ENCODE measurements around the gene ATM. TPM values are rescaled to one million over a fixed set of nuclear protein-coding genes. Genes with fewer than 3 reads are reported as not detected.

ATM gene
- total and polyA plus RNA-seq, 10 of the 15 experiments (the other 5 are each of a cell fraction or from before 2014, with no cell fraction given): 10.0 to 91.5 (median 40.2) TPM

DNA sequence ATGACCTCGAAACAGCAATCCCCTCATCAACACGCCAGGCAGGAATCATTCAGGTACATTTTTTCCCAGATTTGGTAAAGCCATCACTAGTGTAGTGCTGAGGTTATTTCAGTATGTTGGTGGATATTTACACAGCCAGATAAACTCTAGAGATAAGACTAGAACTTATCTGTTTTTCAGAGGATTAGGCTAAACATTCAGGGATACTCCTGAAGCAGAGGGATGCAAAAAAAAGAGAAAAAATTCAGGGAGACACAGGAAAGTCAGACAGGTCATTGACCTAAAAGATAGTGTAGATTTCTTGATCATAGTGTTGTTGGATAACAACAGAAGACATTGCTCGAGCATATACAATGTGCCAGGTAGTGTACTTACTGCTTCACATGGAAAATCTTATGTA is 93.2 kb downstream of the ATM start:
- no peak overlapping the region for H3K9ac ChIP-seq (ENCODE audit: control insufficient read depth, insufficient read depth, low read length)
- no peaks in the 10 kb centered on the region for H4K20me1 ChIP-seq (ENCODE audit: control insufficient read depth, insufficient read depth)
- no peak overlapping the region for H3K27ac ChIP-seq (ENCODE audit: control insufficient read depth, insufficient read depth)
- no TSS peak for BruUV-seq (replicated peaks)
- DNase-seq (ENCODE audit: low read depth, low spot score) (no peak), ATAC-seq (no peak), FAIRE-seq (no peak)
- WGBS (ENCODE audit: insufficient coverage, insufficient replicate concordance, low lambda C conversion rate, missing lambda C conversion rate): 100% methylated on average over 3 of the region's 3 CpGs
- H3K79me2 ChIP-seq (ENCODE audit: control insufficient read depth, insufficient read depth, low read length): no peaks in the 10 kb centered on the region
- CTCF ChIA-PET: interaction anchor here (0.6 kb wide), 1 partner anchor 362 kb away, joined by 3 read pairs; no protein-coding TSS in a partner anchor
- peaks cover 1 to 15% of the 10 kb centered on the region in 2 experiments for H3K36me3 ChIP-seq (ENCODE audit: control insufficient read depth in 2 of 2, insufficient read depth in 2 of 2, low read length in 1 of 2)
- intact Hi-C loops (cut with micrococcal nuclease; ENCODE audit: unreplicated experiment): no loop called here
- H3K27me3 ChIP-seq (replicated peaks in 1 of 2; ENCODE audit: control insufficient read depth in 2 of 2, insufficient read depth in 2 of 2, low read length in 1 of 2): no peaks in the 10 kb centered on the region
- POLR2A ChIA-PET: interaction anchor here (0.7 kb wide), 1 partner anchor 324 kb away, joined by 3 read pairs; no protein-coding TSS in a partner anchor
- in situ Hi-C loops (cut with MboI): no loop called here
- H3K4me2 ChIP-seq (ENCODE audit: control insufficient read depth, insufficient read depth): no peak overlapping the region
- RAD21 ChIA-PET (ENCODE audit: unreplicated experiment): interaction anchor here (1.1 kb wide), 1 partner anchor 332 kb away, joined by 4 read pairs; no protein-coding TSS in a partner anchor
- H3K4me3 ChIP-seq: no peak overlapping the region
- no peaks in the 10 kb centered on the region for H3K9me3 ChIP-seq (replicated peaks; ENCODE audit: control insufficient read depth, insufficient read depth, low read length)
- H2AFZ ChIP-seq (ENCODE audit: control insufficient read depth, low read depth, low read length): no peak overlapping the region
- SMC1A ChIA-PET (ENCODE audit: uncharacterized antibody, unreplicated experiment): no interaction called here
- H3K4me1 ChIP-seq (ENCODE audit: control insufficient read depth, insufficient read depth, low read length): no peaks in the 10 kb centered on the region
- no peak for TF ChIP-seq RFX5 (IDR thresholded peaks at IDR 0.05; ENCODE audit: low read depth, low read length)
- no peak for TF ChIP-seq NR2C2 (IDR thresholded peaks at IDR 0.05; ENCODE audit: borderline replicate concordance, control insufficient read depth, insufficient read length, low read depth)
- TF ChIP-seq ESRRA (IDR thresholded peaks at IDR 0.05; ENCODE audit: low read length): no peak
- no peak for TF ChIP-seq TAF1 (IDR thresholded peaks at IDR 0.05; ENCODE audit: borderline replicate concordance, low read depth, low read length)
- TF ChIP-seq ASH2L (IDR thresholded peaks at IDR 0.05; ENCODE audit: borderline replicate concordance, low read depth): no peak
- TF ChIP-seq, protein P1, sequence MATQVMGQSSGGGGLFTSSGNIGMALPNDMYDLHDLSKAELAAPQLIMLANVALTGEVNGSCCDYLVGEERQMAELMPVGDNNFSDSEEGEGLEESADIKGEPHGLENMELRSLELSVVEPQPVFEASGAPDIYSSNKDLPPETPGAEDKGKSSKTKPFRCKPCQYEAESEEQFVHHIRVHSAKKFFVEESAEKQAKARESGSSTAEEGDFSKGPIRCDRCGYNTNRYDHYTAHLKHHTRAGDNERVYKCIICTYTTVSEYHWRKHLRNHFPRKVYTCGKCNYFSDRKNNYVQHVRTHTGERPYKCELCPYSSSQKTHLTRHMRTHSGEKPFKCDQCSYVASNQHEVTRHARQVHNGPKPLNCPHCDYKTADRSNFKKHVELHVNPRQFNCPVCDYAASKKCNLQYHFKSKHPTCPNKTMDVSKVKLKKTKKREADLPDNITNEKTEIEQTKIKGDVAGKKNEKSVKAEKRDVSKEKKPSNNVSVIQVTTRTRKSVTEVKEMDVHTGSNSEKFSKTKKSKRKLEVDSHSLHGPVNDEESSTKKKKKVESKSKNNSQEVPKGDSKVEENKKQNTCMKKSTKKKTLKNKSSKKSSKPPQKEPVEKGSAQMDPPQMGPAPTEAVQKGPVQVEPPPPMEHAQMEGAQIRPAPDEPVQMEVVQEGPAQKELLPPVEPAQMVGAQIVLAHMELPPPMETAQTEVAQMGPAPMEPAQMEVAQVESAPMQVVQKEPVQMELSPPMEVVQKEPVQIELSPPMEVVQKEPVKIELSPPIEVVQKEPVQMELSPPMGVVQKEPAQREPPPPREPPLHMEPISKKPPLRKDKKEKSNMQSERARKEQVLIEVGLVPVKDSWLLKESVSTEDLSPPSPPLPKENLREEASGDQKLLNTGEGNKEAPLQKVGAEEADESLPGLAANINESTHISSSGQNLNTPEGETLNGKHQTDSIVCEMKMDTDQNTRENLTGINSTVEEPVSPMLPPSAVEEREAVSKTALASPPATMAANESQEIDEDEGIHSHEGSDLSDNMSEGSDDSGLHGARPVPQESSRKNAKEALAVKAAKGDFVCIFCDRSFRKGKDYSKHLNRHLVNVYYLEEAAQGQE (IDR thresholded peaks at IDR 0.05; ENCODE audit: low read depth, low read length): no peak
- TF ChIP-seq, protein P2, sequence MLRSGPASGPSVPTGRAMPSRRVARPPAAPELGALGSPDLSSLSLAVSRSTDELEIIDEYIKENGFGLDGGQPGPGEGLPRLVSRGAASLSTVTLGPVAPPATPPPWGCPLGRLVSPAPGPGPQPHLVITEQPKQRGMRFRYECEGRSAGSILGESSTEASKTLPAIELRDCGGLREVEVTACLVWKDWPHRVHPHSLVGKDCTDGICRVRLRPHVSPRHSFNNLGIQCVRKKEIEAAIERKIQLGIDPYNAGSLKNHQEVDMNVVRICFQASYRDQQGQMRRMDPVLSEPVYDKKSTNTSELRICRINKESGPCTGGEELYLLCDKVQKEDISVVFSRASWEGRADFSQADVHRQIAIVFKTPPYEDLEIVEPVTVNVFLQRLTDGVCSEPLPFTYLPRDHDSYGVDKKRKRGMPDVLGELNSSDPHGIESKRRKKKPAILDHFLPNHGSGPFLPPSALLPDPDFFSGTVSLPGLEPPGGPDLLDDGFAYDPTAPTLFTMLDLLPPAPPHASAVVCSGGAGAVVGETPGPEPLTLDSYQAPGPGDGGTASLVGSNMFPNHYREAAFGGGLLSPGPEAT (IDR thresholded peaks at IDR 0.05; ENCODE audit: low read depth): no peak
- TF ChIP-seq, protein P3, sequence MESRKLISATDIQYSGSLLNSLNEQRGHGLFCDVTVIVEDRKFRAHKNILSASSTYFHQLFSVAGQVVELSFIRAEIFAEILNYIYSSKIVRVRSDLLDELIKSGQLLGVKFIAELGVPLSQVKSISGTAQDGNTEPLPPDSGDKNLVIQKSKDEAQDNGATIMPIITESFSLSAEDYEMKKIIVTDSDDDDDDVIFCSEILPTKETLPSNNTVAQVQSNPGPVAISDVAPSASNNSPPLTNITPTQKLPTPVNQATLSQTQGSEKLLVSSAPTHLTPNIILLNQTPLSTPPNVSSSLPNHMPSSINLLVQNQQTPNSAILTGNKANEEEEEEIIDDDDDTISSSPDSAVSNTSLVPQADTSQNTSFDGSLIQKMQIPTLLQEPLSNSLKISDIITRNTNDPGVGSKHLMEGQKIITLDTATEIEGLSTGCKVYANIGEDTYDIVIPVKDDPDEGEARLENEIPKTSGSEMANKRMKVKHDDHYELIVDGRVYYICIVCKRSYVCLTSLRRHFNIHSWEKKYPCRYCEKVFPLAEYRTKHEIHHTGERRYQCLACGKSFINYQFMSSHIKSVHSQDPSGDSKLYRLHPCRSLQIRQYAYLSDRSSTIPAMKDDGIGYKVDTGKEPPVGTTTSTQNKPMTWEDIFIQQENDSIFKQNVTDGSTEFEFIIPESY (IDR thresholded peaks at IDR 0.05): no peak
- no peak for TF ChIP-seq TBL1XR1 (IDR thresholded peaks at IDR 0.05; ENCODE audit: low read depth, low read length)
- TF ChIP-seq ZNF207 (IDR thresholded peaks at IDR 0.05; ENCODE audit: borderline replicate concordance): no peak
- TF ChIP-seq RAD51 (IDR thresholded peaks at IDR 0.05): no peak
- TF ChIP-seq HDAC2 (IDR thresholded peaks at IDR 0.05): no peak
- TF ChIP-seq, protein P4, sequence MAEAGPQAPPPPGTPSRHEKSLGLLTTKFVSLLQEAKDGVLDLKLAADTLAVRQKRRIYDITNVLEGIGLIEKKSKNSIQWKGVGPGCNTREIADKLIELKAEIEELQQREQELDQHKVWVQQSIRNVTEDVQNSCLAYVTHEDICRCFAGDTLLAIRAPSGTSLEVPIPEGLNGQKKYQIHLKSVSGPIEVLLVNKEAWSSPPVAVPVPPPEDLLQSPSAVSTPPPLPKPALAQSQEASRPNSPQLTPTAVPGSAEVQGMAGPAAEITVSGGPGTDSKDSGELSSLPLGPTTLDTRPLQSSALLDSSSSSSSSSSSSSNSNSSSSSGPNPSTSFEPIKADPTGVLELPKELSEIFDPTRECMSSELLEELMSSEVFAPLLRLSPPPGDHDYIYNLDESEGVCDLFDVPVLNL (IDR thresholded peaks at IDR 0.05; ENCODE audit: low read depth, low read length): no peak

Data from GM12878 (cell line).